ENCODE results near the gene IP6K2. TPM values are rescaled to one million over a fixed set of nuclear protein-coding genes. Genes with fewer than 3 reads are reported as not detected.

The IP6K2 gene
- total RNA-seq, 1 donor from 2014 or later, result 46.5 TPM

- DNase-seq (ENCODE audit: low spot score), result no peak
Measured at GRCh38 chr3:48664929-48665328, 52.1 kb downstream of the IP6K2 start.

GRCh38 chr3:48664313-48664644 is 52.7 kb downstream of the IP6K2 start:
- DNase-seq (ENCODE audit: low spot score), result no peak

DNA sequence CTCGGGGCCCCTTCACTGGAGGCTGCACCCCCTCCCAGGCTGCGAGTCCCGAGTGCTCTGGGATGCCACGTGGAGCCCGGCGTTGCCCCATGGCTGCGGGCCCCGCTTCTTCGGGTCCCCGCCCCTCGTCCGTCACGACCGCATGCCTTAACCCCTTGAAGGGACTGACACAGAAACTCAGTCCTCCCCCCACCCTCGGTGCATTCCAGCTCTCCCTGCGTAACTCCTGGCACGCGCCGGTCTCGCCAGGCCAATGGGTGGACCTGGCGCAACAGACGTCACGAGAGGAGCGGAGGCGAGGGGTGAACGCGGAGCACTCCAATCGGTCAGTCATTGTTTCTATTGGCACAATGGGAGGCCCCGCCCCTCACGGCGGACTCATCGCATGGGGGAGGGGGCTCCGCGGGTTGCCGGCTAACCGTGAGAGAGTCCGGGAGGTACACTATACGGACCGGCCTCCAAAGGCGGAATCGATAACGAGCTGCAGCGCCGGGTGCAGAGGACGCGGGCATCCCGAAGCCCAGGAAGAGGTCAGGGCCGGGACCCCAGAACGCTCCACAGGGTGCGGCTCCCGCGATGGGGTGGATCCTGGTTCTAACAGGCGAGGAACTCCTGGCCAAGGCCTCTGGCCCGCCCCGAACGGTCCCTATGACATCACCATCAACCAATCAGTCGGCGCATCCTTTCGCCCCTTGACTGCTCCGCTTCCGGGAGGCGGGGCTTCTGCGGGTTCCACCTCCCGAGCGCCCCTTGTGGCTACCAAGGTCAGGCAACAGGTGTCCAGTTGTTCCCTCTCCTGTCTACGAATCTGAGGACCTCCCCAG is 53.3 kb downstream of the IP6K2 start:
- DNase-seq (ENCODE audit: low spot score), result peak; percentile 98

- DNase-seq (ENCODE audit: low spot score), result peak; percentile 90
Measured at GRCh38 chr3:48662753-48663488, 54.1 kb downstream of the IP6K2 start, which contains the start of gene CELSR3. CELSR3 (minus strand) TSS chr3:48662886; CDS start chr3:48662634, 252 bp downstream.

DNA sequence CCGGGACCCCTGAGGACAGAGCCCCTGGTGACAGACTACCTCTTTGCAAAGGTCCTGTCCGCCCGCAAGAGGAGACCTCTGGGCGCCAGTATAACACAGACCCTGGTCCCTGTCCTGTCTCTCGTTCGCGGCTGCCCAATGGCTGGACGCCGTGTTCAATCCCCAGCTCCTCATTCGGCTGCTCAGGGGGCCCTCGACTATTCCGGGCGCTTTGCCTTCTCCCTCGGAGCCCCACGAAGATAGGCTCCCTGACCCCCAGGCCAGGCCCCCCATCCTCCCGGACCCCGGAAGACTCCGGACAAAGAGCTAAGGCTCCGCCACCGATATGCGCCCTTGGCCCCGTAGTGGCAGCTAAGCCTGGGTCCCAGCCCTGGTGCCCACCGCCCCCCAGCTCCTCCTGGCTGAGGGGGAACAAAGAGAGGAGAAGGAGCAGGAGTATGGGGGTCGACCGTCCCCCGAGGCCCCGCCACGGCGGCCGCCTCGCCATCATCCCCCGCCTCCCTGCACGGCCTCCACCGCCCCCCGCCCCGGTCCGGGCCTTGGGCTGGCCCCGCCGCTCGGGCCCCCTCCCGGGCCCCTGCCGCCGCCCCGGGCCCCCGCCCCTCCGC is 54.8 kb downstream of the IP6K2 start:
- no peak for DNase-seq (ENCODE audit: low spot score)

GRCh38 chr3:48661501-48662144 is 55.4 kb downstream of the IP6K2 start:
- peak; percentile 50 for DNase-seq (ENCODE audit: low spot score)

GRCh38 chr3:48660800-48661400 is 56.1 kb downstream of the IP6K2 start:
- no peak for DNase-seq (ENCODE audit: low spot score)

DNA sequence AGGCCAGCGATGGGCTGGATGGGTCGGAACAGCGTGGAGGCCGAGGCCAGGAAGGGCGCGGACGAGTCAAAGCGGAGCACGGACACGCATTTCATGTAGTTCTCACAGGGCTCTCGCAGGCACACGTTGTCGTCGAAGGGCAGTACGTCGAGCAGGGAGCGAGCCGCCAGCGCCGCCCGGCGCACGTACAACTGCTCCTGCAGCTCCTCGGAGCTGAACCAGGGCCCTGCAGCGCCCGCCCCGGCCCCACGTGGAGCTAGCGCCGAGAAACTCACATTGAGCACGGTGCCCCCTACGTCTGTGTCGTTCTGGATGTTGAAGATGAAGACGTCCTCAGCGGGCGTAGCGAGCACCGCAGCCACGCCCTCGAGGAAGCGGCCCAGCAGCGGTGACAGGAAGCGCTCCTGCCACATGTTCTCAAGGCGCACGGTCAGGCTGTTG is 60.2 kb downstream of the IP6K2 start:
- DNase-seq (ENCODE audit: low spot score), result no peak

- peak; percentile 60 for DNase-seq (ENCODE audit: low spot score)
Measured at GRCh38 chr3:48656061-48656840, 60.8 kb downstream of the IP6K2 start.

GRCh38 chr3:48655606-48656005 is 61.4 kb downstream of the IP6K2 start:
- DNase-seq (ENCODE audit: low spot score), result no peak

GRCh38 chr3:48655063-48655462 is 62.0 kb downstream of the IP6K2 start:
- DNase-seq (ENCODE audit: low spot score), result no peak

GRCh38 chr3:48652923-48653715 is 63.9 kb downstream of the IP6K2 start:
- no peak for DNase-seq (ENCODE audit: low spot score)

GRCh38 chr3:48651771-48652170 is 65.2 kb downstream of the IP6K2 start:
- DNase-seq (ENCODE audit: low spot score), result no peak

DNA sequence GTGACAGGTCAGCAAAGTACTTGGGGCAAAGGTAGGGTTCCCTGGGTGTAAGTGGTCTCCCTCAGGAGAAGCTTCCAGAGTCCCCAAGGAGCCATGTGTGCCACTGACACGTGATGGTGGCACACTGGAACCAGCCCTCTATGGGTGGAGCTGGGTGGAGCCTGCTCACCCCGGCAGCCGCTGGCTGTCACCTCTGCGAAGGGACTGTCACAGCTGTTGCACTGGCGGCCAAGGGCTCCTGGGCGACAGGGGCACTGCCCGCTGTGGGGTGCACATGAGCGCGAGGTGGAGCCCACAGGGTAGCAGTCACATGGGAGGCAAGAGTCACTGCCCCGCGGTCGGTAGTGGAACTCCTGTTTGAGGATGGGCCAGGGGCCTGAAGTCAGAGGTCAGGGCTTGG is 66.3 kb downstream of the IP6K2 start:
- no peak for DNase-seq (ENCODE audit: low spot score)

DNA sequence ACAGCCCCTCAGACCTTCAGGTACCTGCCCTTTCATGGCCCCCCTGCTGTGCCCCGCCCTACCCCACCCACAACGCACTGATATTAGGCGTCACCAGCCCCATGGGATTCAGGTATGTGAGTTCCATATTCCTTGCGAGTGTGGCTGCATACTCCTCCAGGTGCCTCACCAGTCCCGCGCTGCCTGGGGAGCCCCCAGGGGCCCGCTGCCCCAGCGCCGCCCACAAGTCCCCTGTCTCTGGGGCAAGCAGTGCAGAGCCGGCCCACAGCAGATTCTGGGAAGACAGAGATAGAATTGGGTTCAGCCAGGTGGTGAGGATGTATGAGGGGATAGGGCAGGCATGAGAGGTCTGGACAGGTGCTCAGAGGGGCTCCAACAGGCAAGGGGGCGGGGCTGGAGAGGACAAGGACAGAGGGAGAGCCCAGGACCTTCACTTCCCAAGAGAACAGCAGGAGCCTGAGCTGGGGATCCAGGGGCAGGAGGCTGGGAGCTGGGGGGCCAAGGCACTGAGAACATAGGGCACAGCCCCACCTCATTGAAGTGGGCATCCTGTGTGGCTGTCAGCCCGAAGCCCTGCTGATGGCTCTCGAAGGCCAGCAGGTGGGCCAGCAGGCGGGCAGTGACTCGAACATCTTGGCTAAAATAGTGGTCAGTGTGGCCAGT is 68.7 kb downstream of the IP6K2 start:
- DNase-seq (ENCODE audit: low spot score), result no peak

- DNase-seq (ENCODE audit: low spot score), result no peak
Measured at GRCh38 chr3:48647714-48648113, 69.3 kb downstream of the IP6K2 start.

DNA sequence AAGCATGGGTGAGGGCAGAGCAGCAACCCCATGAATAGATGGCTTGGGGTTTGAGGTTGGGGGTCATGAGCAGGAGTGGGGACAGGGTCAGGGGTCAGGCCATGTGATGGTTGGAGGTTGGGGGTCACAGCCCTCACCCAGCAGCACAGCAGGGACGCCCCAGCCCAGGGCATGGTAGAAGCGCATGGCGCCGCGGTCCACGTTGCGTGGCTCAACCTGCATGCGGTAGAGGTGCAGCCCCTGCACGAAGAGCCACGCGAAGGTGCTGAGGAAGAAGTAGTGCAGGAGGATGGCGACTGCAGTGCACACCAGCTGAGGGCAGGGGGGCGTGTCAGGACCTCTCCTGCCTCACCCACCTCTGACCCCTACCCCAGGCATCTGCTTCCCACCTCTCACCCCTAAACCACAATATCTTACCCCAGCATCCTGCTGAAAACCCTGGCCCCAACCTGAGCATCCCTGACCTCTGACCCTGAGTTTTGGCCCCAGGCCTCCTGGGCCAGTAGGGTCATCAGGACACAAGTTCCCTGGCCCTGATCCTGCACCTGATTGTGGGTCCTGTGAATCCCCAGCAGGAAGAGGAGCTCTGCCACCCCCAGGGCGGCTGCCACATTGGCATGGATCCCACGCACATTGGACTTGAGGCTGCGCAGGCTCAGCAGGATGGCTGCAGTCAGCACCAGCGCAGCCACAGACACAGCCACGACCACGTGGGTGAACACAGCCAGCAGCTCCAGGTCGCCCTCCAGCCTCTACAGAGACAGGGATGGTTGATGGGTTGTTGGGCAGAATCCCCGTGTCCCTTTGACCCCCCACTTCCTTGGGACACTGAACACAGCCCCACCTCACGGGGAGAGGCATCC is 71.9 kb downstream of the IP6K2 start:
- no peak for DNase-seq (ENCODE audit: low spot score)

- DNase-seq (ENCODE audit: low spot score), result no peak
Measured at GRCh38 chr3:48642605-48643004, 74.4 kb downstream of the IP6K2 start.

Measured in umbilical cord (tissue), 2 donors.